Measurements from ENCODE around the gene SLC22A2. TPM values are rescaled to one million over a fixed set of nuclear protein-coding genes. Genes with fewer than 3 reads are reported as not detected.

The SLC22A2 gene
- total and polyA plus RNA-seq, 10 of the 15 experiments (the other 5 are each of a cell fraction or from before 2014, with no cell fraction given), result 0.12 TPM; not detected in 9

- no peak for ATAC-seq
- FAIRE-seq, result no peak
- H3K27me3 ChIP-seq (replicated peaks in 1 of 2; ENCODE audit: control insufficient read depth in 2 of 2, insufficient read depth in 2 of 2, low read length in 1 of 2), result no peaks in the 10 kb centered on the region
- no peak overlapping the region for H3K4me3 ChIP-seq
- 70% methylated on average over 11 of the region's 11 CpGs for WGBS (ENCODE audit: insufficient coverage, insufficient replicate concordance, low lambda C conversion rate, missing lambda C conversion rate)
- no peaks in the 10 kb centered on the region for H3K4me1 ChIP-seq (ENCODE audit: control insufficient read depth, insufficient read depth, low read length)
- POLR2A ChIA-PET, result no interaction called here
- H3K27ac ChIP-seq (ENCODE audit: control insufficient read depth, insufficient read depth), result no peak overlapping the region
- SMC1A ChIA-PET (ENCODE audit: uncharacterized antibody, unreplicated experiment), result no interaction called here
- no peaks in the 10 kb centered on the region for H3K36me3 ChIP-seq (ENCODE audit: control insufficient read depth in 2 of 2, insufficient read depth in 2 of 2, low read length in 1 of 2)
- TF ChIP-seq ZNF384 (IDR thresholded peaks at IDR 0.05; ENCODE audit: borderline replicate concordance, low read depth, low read length) (no peak), RELA (IDR thresholded peaks at IDR 0.05; ENCODE audit: borderline replicate concordance, partially characterized antibody) (no peak), ZNF687 (IDR thresholded peaks at IDR 0.05) (no peak), E2F4 (IDR thresholded peaks at IDR 0.05; ENCODE audit: low read depth, low read length) (no peak), PAX8 (IDR thresholded peaks at IDR 0.05) (no peak), STAT1 (conservative IDR thresholded peaks at IDR 0.05) (no peak), POLR2AphosphoS2 (IDR thresholded peaks at IDR 0.05; ENCODE audit: low read depth, low read length) (no peak), EP300 (IDR thresholded peaks at IDR 0.05; ENCODE audit: borderline replicate concordance in 1 of 2, control insufficient read depth in 1 of 2, low read depth in 2 of 2, low read length in 2 of 2) (no peak)
- no peaks in the 10 kb centered on the region for H3K79me2 ChIP-seq (ENCODE audit: control insufficient read depth, insufficient read depth, low read length)
- intact Hi-C loops (cut with micrococcal nuclease; ENCODE audit: unreplicated experiment) (no loop called here), in situ Hi-C loops (cut with MboI) (no loop called here)
- RAD21 ChIA-PET (ENCODE audit: unreplicated experiment), result no interaction called here
- DNase-seq (ENCODE audit: low read depth, low spot score), result no peak
- H2AFZ ChIP-seq (ENCODE audit: control insufficient read depth, low read depth, low read length), result no peak overlapping the region
- CTCF ChIA-PET, result no interaction called here
- H3K4me2 ChIP-seq (ENCODE audit: control insufficient read depth, insufficient read depth), result no peak overlapping the region
- no TSS peak for BruUV-seq (replicated peaks)
- no peaks in the 10 kb centered on the region for H3K9me3 ChIP-seq (replicated peaks; ENCODE audit: control insufficient read depth, insufficient read depth, low read length)
- H3K9ac ChIP-seq (ENCODE audit: control insufficient read depth, insufficient read depth, low read length), result no peak overlapping the region
- H4K20me1 ChIP-seq (ENCODE audit: control insufficient read depth, insufficient read depth), result no peaks in the 10 kb centered on the region
These were observed 40.9 kb upstream of the SLC22A2 start for GRCh38 chr6:160299559-160299958.

Data from GM12878 (cell line).